Measurements from ENCODE around the gene MAP1LC3B.
A peak's percentile ranks its signal among the peaks of the same experiment; 100 is the strongest.
"Not testable (repeated sequence)": the region's sequence is repeated elsewhere in the genome, so short reads cannot be mapped to it uniquely, and the experiment has no call there.

Gene MAP1LC3B

GRCh38 chr16:87374313-87374712 lies 17.8 kb upstream of the MAP1LC3B start (continued):
- no peak for TF ChIP-seq ZNF837 (tag by site-specific recombination; IDR thresholded peaks at IDR 0.05)
- no peak for TF ChIP-seq ZBTB20 (tag by site-specific recombination; IDR thresholded peaks at IDR 0.05)
- TF ChIP-seq ZNF585B (tag by site-specific recombination; IDR thresholded peaks at IDR 0.05), result no peak
- no peak for TF ChIP-seq ZNF791 (tag by site-specific recombination; IDR thresholded peaks at IDR 0.05)

DNA sequence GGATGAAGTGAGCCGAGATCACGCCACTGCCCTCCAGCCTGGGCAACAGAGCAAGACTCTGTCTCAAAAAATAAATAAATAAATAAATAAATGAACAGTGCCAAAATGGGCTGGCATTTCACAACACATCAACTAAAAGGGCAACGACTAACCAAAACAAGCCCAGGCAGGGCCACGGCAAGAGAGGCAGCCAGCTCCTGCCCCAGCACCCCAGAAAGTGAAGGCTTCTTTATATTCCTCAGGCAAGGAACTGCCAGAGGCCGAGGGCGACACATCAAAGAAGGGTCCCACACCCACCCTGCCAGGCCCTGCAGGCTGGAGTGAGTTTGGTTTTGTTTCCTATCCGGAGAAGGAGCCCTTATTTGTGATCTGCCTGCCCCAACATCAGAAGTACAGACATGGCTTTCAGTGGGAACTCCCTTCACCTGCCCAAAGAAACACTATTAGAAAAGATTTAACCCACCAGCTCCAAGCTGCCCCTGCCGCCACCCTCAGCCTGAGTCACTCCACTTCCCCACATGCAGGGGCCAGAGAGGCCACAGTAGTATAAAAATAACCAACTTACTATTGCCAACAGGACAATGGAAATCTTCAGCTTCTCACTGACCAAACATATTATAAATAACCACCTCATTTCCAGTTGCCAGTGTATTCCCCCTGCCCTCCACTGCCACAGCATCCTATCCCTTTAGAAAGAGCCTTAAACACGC lies 16.6 kb upstream of the MAP1LC3B start:
- H3K4me3 ChIP-seq (ENCODE audit: low read depth, low read length), result no peak overlapping the region
- peaks cover 5% of the 10 kb centered on the region in 2 experiments; a peak in 2 of 3 replicates for H3K36me3 ChIP-seq (ENCODE audit: control insufficient read depth in 2 of 2, insufficient read depth in 1 of 2, low read length in 2 of 2)
- CTCF ChIA-PET, result no interaction called here
- POLR2A ChIA-PET, result interaction anchor here (3.2 kb wide), 1 partner anchor 8 kb away, joined by 7 read pairs; the partner anchor contains the start of gene FBXO31
- H3K4me1 ChIP-seq (ENCODE audit: control insufficient read depth, insufficient read depth, low read length), result peaks cover under 1% of the 10 kb centered on the region
- H3K9me3 ChIP-seq (ENCODE audit: control insufficient read depth, insufficient read depth, low read depth, low read length), result no peaks in the 10 kb centered on the region
- TF ChIP-seq BCL11A (tag by site-specific recombination; IDR thresholded peaks at IDR 0.05; ENCODE audit: low read depth) (no peak), ZNF121 (tag by site-specific recombination; IDR thresholded peaks at IDR 0.05) (0 out of 2 replicates have a peak, but pooled peaks have one; percentile 15)
- H3K27ac ChIP-seq (ENCODE audit: extremely low read depth, low read depth, low read length), result 0 out of 2 replicates have a peak overlapping the region, but pooled peaks have one; percentile 9

DNA sequence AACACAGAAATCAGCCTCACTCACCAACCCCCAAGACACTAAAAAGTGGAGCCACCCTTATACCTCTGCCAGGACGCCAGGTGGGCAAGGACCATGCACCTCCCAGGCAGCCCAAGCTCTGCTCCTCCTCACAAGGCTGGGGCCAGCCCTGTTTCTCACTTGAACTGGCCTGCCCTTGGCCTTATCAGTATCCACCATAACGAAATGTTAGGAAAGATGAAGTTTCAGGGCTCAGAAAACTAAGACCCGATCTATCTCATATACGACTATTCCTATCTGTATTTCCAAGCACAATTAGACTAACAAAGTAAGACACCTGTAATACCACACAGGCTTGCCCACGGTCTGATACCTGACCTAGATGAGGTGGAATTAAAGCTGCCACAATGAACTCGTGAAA lies 15.5 kb upstream of the MAP1LC3B start:
- Histone ChIP-seq H3K36me3 (ENCODE audit: control insufficient read depth in 2 of 2, insufficient read depth in 1 of 2, low read length in 2 of 2) (peaks cover 5% of the 10 kb centered on the region in 2 experiments; a peak in 2 of 3 replicates), H3K27ac (ENCODE audit: extremely low read depth, low read depth, low read length) (no peak overlapping the region), H3K4me1 (ENCODE audit: control insufficient read depth, insufficient read depth, low read length) (peaks cover 9% of the 10 kb centered on the region), H3K4me3 (ENCODE audit: low read depth, low read length) (no peak overlapping the region), H3K9me3 (ENCODE audit: control insufficient read depth, insufficient read depth, low read depth, low read length) (no peaks in the 10 kb centered on the region)
- TF ChIP-seq YY2 (tag by site-specific recombination; IDR thresholded peaks at IDR 0.05) (no peak), ZNF157 (tag by site-specific recombination; IDR thresholded peaks at IDR 0.05) (no peak), SCRT1 (tag by site-specific recombination; IDR thresholded peaks at IDR 0.05; ENCODE audit: borderline replicate concordance) (no peak)
- POLR2A ChIA-PET, result no interaction called here
- CTCF ChIA-PET, result no interaction called here

DNA sequence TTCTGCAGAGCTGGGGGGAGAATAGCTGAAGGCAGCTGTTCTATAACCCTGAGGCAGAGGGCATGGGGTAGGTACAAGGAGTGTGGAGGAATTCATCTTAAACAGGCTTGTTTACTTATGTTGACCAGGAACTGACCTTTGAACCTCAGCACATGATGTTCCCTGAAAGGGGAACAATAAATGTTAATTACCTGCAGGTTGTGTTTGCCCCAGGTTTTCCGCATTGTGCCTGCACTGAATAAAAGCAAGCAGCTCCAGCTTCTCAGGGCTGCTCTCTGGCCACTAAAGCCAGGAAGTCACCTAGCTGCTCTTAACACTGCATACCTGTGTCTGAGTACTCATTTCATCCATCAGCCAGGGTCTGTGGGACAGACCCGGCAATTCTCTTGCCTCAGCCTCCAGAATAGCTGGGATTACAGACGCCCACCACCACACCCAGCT lies 12.8 kb upstream of the MAP1LC3B start:
- CTCF ChIA-PET; POLR2A ChIA-PET; H3K27ac ChIP-seq (ENCODE audit: extremely low read depth, low read depth, low read length); H3K4me1 ChIP-seq (ENCODE audit: control insufficient read depth, insufficient read depth, low read length); H3K4me3 ChIP-seq (ENCODE audit: low read depth, low read length); H3K36me3 ChIP-seq (ENCODE audit: control insufficient read depth in 2 of 2, insufficient read depth in 1 of 2, low read length in 2 of 2); H3K9me3 ChIP-seq (ENCODE audit: control insufficient read depth, insufficient read depth, low read depth, low read length): not testable (repeated sequence)
- peak; percentile 53; the same call in 1 of the 2 replicates for TF ChIP-seq TRIM28 (IDR thresholded peaks at IDR 0.05; ENCODE audit: borderline replicate concordance, low read length)
- TF ChIP-seq SETDB1 (IDR thresholded peaks at IDR 0.05; ENCODE audit: insufficient read length, low read length), result peak; percentile 30

DNA sequence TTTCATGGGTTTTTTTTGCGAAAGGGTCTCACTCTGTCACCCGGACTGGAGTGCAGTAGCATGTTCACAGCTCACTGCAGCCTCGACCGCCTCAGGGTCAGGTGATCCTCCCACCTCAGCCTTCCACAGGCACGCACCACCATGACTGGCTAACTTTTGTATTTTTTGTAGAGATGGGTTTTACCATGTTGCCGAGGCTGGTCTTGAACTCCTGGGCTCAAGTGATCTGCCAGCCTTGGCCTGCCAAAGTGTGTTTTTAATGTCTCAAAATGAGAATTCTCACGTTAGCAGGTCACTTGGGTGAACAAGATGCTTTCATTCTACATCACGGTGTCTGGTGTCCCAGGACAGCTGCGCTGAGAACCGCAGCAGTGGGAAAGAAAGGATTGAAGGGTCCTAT lies 11.7 kb upstream of the MAP1LC3B start:
- peaks cover 5% of the 10 kb centered on the region in 2 experiments; a peak in 2 of 3 replicates for H3K36me3 ChIP-seq (ENCODE audit: control insufficient read depth in 2 of 2, insufficient read depth in 1 of 2, low read length in 2 of 2)
- H3K9me3 ChIP-seq (ENCODE audit: control insufficient read depth, insufficient read depth, low read depth, low read length), result no peaks in the 10 kb centered on the region
- TF ChIP-seq, protein P1, sequence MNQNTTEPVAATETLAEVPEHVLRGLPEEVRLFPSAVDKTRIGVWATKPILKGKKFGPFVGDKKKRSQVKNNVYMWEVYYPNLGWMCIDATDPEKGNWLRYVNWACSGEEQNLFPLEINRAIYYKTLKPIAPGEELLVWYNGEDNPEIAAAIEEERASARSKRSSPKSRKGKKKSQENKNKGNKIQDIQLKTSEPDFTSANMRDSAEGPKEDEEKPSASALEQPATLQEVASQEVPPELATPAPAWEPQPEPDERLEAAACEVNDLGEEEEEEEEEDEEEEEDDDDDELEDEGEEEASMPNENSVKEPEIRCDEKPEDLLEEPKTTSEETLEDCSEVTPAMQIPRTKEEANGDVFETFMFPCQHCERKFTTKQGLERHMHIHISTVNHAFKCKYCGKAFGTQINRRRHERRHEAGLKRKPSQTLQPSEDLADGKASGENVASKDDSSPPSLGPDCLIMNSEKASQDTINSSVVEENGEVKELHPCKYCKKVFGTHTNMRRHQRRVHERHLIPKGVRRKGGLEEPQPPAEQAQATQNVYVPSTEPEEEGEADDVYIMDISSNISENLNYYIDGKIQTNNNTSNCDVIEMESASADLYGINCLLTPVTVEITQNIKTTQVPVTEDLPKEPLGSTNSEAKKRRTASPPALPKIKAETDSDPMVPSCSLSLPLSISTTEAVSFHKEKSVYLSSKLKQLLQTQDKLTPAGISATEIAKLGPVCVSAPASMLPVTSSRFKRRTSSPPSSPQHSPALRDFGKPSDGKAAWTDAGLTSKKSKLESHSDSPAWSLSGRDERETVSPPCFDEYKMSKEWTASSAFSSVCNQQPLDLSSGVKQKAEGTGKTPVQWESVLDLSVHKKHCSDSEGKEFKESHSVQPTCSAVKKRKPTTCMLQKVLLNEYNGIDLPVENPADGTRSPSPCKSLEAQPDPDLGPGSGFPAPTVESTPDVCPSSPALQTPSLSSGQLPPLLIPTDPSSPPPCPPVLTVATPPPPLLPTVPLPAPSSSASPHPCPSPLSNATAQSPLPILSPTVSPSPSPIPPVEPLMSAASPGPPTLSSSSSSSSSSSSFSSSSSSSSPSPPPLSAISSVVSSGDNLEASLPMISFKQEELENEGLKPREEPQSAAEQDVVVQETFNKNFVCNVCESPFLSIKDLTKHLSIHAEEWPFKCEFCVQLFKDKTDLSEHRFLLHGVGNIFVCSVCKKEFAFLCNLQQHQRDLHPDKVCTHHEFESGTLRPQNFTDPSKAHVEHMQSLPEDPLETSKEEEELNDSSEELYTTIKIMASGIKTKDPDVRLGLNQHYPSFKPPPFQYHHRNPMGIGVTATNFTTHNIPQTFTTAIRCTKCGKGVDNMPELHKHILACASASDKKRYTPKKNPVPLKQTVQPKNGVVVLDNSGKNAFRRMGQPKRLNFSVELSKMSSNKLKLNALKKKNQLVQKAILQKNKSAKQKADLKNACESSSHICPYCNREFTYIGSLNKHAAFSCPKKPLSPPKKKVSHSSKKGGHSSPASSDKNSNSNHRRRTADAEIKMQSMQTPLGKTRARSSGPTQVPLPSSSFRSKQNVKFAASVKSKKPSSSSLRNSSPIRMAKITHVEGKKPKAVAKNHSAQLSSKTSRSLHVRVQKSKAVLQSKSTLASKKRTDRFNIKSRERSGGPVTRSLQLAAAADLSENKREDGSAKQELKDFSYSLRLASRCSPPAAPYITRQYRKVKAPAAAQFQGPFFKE (tag by site-specific recombination; IDR thresholded peaks at IDR 0.05; ENCODE audit: borderline replicate concordance), result no peak
- no peak overlapping the region for H3K27ac ChIP-seq (ENCODE audit: extremely low read depth, low read depth, low read length)
- no peak overlapping the region for H3K4me3 ChIP-seq (ENCODE audit: low read depth, low read length)
- ChIA-PET POLR2A (no interaction called here), CTCF (no interaction called here)
- peaks cover 9% of the 10 kb centered on the region for H3K4me1 ChIP-seq (ENCODE audit: control insufficient read depth, insufficient read depth, low read length)
